ENCODE measurements around the gene STK11. TPM values are rescaled to one million over a fixed set of nuclear protein-coding genes. Genes with fewer than 3 reads are reported as not detected.

STK11 gene
- total and polyA plus RNA-seq, 3 donors from 2014 or later: 194 to 209 (median 197) TPM

DNA sequence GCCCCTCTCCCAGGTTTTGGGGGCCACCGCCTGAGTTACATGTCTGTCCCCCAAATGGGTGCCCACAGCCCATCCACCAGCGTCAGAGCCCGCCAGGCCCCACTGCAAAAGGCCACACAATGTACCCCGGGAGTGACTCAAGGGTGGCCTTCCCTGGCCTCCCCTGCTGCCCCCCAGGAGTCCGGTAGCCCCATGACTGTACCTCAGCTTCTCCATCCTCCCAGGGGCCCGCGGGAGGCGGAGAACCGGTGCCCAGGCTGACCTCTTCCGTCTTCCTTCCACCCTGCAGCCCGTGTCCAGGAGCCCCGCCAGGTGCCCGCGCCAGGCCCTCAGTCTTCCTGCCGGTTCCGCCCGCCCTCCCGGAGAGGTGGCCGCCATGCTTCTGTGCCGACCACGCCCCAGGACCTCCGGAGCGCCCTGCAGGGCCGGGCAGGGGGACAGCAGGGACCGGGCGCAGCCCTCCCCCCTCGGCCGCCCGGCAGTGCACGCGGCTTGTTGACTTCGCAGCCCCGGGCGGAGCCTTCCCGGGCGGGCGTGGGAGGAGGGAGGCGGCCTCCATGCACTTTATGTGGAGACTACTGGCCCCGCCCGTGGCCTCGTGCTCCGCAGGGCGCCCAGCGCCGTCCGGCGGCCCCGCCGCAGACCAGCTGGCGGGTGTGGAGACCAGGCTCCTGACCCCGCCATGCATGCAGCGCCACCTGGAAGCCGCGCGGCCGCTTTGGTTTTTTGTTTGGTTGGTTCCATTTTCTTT, 21.9 kb downstream of the STK11 start:
- Histone ChIP-seq H3K27ac (peak overlapping the region; percentile 29 to 63), H3K36me3 (ENCODE audit: low read depth, missing control alignments) (no peaks in the 10 kb centered on the region), H3K4me1 (peaks cover 14% of the 10 kb centered on the region), H3K27me3 (no peaks in the 10 kb centered on the region), H3K4me3 (peak overlapping the region; percentile 26 to 48), H3K9me3 (no peaks in the 10 kb centered on the region)
- 70 to 79% methylated on average over 25 to 56 of the region's 56 CpGs for WGBS, 2 donors
- intact Hi-C loops (cut with DNase I; ENCODE audit: low total_unique reads): no loop called here
- TF ChIP-seq POLR2A (IDR thresholded peaks at IDR 0.05): no peak
- TF ChIP-seq, protein P1, sequence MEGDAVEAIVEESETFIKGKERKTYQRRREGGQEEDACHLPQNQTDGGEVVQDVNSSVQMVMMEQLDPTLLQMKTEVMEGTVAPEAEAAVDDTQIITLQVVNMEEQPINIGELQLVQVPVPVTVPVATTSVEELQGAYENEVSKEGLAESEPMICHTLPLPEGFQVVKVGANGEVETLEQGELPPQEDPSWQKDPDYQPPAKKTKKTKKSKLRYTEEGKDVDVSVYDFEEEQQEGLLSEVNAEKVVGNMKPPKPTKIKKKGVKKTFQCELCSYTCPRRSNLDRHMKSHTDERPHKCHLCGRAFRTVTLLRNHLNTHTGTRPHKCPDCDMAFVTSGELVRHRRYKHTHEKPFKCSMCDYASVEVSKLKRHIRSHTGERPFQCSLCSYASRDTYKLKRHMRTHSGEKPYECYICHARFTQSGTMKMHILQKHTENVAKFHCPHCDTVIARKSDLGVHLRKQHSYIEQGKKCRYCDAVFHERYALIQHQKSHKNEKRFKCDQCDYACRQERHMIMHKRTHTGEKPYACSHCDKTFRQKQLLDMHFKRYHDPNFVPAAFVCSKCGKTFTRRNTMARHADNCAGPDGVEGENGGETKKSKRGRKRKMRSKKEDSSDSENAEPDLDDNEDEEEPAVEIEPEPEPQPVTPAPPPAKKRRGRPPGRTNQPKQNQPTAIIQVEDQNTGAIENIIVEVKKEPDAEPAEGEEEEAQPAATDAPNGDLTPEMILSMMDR (IDR thresholded peaks at IDR 0.05): no peak
- DNase-seq: no peak

DNA sequence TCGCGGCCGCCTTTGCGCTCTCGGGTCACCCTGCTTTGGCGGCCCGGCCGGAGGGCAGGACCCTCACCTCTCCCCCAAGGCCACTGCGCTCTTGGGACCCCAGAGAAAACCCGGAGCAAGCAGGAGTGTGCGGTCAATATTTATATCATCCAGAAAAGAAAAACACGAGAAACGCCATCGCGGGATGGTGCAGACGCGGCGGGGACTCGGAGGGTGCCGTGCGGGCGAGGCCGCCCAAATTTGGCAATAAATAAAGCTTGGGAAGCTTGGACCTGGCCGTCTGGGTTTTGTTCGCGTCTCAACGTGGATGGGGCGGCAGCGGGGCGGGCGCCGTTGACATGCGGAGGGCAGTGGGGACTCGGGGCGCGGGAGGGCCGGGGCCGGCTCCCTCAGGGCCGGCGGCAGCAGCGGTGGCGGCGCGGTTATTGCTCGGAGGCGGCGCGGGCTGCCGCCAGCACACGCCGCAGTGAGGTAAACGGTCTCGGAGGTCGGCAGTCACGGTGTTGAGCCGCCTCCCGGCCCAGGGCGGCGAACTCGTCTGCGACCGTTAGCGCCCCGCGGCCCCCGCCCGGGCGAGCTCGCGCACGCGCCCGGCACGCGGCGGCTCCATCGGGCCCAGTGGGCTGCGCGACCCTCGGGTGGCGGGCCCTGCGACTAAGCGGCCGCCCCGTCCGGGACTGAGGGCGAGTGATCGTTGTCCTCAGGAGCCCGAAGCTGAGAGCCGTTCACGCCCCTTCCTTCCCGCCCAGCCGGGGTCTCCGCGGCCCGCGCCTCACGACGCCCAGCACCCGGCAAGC, 22.8 kb downstream of the STK11 start:
- no peak for DNase-seq
- intact Hi-C loops (cut with DNase I; ENCODE audit: low total_unique reads): no loop called here
- peak overlapping the region; percentile 26 to 48 for H3K4me3 ChIP-seq
- no peaks in the 10 kb centered on the region for H3K9me3 ChIP-seq
- no peaks in the 10 kb centered on the region for H3K27me3 ChIP-seq
- H3K36me3 ChIP-seq (ENCODE audit: low read depth, missing control alignments): no peaks in the 10 kb centered on the region
- no peak for TF ChIP-seq POLR2A (IDR thresholded peaks at IDR 0.05)
- TF ChIP-seq, protein P1 (IDR thresholded peaks at IDR 0.05): no peak
- WGBS, 2 donors: 74 to 75% methylated on average over 43 to 100 of the region's 100 CpGs
- H3K27ac ChIP-seq: peak overlapping the region; percentile 29 to 63
- peaks cover 17% of the 10 kb centered on the region for H3K4me1 ChIP-seq

DNA sequence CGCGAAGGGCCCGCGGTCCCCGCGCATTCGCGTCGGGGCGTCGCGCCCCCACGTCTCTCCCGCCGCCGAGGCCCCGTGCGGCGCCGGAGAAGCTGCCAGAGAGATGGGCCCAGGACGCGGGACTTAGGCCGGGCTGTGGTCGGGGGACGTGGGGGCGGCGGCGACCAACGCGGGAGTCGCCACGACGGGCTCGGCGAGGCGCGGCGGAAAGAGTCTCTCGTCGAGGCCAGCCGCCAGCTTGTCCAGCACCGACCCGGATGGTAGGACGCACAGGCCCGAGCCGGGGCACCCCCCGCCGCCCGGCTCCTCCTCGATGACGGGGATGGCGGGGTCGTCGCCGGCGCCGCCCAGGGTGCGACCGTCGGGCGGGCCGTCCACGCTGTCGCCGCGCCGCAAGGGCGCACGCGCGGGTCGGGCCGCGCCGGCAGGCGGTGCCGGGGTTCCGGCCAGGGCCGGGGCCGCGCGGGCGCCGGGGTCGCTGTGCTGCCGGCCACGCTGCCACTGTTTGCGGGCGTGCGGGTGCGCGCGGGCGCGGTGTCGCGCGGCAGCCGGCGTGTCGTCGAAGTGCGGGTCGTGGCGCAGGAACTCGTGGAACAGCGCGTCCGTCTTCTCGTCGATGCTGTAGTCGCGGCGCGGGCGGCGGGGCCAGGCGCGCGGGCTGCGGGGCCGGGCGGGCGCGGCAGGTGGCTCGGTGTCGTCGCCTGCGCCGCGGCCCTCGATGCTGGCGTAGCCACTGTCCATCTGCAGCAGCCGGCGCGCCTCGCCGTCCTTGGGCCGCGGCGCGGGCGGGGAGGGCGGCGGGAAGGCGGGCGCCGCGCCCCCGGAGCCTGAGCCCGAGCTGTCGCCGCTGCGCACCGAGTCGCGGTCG, 23.7 kb downstream of the STK11 start:
- no peak for TF ChIP-seq POLR2A (IDR thresholded peaks at IDR 0.05)
- TF ChIP-seq, protein P1 (IDR thresholded peaks at IDR 0.05): no peak
- H3K4me1 ChIP-seq: peaks cover 18% of the 10 kb centered on the region
- no peaks in the 10 kb centered on the region for H3K9me3 ChIP-seq
- DNase-seq: no peak
- H3K27me3 ChIP-seq: no peaks in the 10 kb centered on the region
- 94 to 97% methylated on average over 28 to 155 of the region's 158 CpGs for WGBS, 2 donors
- H3K27ac ChIP-seq: no peak overlapping the region
- H3K36me3 ChIP-seq (ENCODE audit: low read depth, missing control alignments): no peaks in the 10 kb centered on the region
- peak overlapping the region in 1 of 2 donors; percentile 26 for H3K4me3 ChIP-seq
- intact Hi-C loops (cut with DNase I; ENCODE audit: low total_unique reads): no loop called here

DNA sequence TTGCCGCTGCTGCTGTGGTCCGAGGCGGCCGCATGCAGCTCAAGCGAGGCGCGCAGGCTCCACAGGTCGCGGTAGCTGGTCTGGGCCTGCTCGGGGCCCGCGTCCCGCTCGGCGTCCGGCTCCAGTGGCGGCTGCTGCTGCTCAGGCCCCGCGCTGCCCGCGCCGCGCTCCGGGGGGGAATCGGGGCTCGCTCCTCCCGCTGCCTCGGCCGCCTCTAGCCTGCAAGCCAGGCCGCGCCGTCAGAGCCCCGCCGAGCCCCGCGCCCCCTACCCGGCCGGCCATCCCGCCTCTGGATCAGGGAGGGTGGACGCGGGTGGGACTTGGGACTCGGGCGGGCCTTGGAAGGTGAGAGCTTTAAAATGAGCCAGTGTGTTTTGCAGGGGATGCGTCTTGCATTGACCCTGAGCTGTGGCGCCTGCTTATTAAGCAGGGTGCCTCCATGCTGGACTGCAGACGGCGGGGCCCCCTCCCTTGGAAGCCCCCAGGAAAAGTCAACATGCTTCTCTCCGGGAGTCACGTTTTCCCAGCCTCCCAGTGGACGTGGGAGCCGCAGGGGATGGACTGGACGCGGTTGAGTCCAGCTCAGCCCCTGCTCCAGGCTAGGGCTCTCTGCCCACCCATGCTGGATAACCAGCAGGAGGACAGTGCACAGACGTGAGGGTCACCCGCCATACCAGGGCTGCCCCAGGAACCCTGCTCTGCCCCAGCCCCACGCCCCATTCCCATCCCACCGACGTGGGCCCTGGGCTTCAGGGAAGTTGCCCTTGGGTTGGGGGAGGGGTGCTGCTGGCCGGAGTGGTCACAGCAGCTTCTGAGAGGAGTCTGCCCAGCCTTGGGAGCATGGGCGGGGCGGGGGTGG, 24.6 kb downstream of the STK11 start:
- WGBS, 2 donors: 77% methylated on average over 59 of the region's 61 CpGs; no CpG with 5 or more reads in 1 of the 2 donors
- no peak overlapping the region for H3K27ac ChIP-seq
- H3K9me3 ChIP-seq: no peaks in the 10 kb centered on the region
- no peak for DNase-seq
- peaks cover 18% of the 10 kb centered on the region for H3K4me1 ChIP-seq
- no peaks in the 10 kb centered on the region for H3K27me3 ChIP-seq
- TF ChIP-seq, protein P1 (IDR thresholded peaks at IDR 0.05): no peak
- no peak for TF ChIP-seq POLR2A (IDR thresholded peaks at IDR 0.05)
- intact Hi-C loops (cut with DNase I; ENCODE audit: low total_unique reads): no loop called here
- no peaks in the 10 kb centered on the region for H3K36me3 ChIP-seq (ENCODE audit: low read depth, missing control alignments)
- H3K4me3 ChIP-seq: no peak overlapping the region

Measured in testis (tissue), 3 donors.